ENCODE measurements around the gene ANKRD40CL.

ANKRD40CL gene

GRCh38 chr17:50771991-50772785 is 4.9 kb upstream of the ANKRD40CL start:
- H3K36me3 ChIP-seq = no peaks in the 10 kb centered on the region

GRCh38 chr17:50770346-50770745 is 3.0 kb upstream of the ANKRD40CL start:
- no peaks in the 10 kb centered on the region for H3K36me3 ChIP-seq
- peaks cover 5 to 6% of the 10 kb centered on the region in 2 experiments for H3K4me1 ChIP-seq (ENCODE audit: control insufficient read depth in 1 of 2, insufficient read depth in 1 of 2, low read depth in 1 of 2, low read length in 1 of 2)
- no peak overlapping the region for H3K27ac ChIP-seq
- no peaks in the 10 kb centered on the region for H3K9me3 ChIP-seq
- no peaks in the 10 kb centered on the region for H3K27me3 ChIP-seq
- H3K4me3 ChIP-seq (ENCODE audit: low read depth in 1 of 2, low read length in 1 of 2) = no peak overlapping the region
- no peak for TF ChIP-seq CTCF (IDR thresholded peaks at IDR 0.05)

More at GRCh38 chr17:50771991-50772785, 4.9 kb upstream of the ANKRD40CL start:
- H3K4me1 ChIP-seq (ENCODE audit: control insufficient read depth in 1 of 2, insufficient read depth in 1 of 2, low read depth in 1 of 2, low read length in 1 of 2) = no peaks in the 10 kb centered on the region
- TF ChIP-seq CTCF (IDR thresholded peaks at IDR 0.05) = no peak
- H3K27me3 ChIP-seq = no peaks in the 10 kb centered on the region
- no peaks in the 10 kb centered on the region for H3K9me3 ChIP-seq
- no peak overlapping the region for H3K4me3 ChIP-seq (ENCODE audit: low read depth in 1 of 2, low read length in 1 of 2)
- H3K27ac ChIP-seq = no peak overlapping the region

- no peak for TF ChIP-seq CTCF (IDR thresholded peaks at IDR 0.05)
- Histone ChIP-seq H3K27me3 (no peaks in the 10 kb centered on the region), H3K9me3 (no peaks in the 10 kb centered on the region), H3K27ac (no peak overlapping the region), H3K4me1 (ENCODE audit: control insufficient read depth in 1 of 2, insufficient read depth in 1 of 2, low read depth in 1 of 2, low read length in 1 of 2) (peaks cover 8 to 10% of the 10 kb centered on the region in 2 experiments), H3K4me3 (ENCODE audit: low read depth in 1 of 2, low read length in 1 of 2) (no peak overlapping the region), H3K36me3 (no peaks in the 10 kb centered on the region)
These were observed 2.6 kb upstream of the ANKRD40CL start for GRCh38 chr17:50769884-50770283.

- Histone ChIP-seq H3K27me3 (no peaks in the 10 kb centered on the region), H3K36me3 (no peaks in the 10 kb centered on the region), H3K27ac (no peak overlapping the region)
These were observed 1.0 kb upstream of the ANKRD40CL start for GRCh38 chr17:50768346-50768761.

GRCh38 chr17:50767030-50767429 is 288 bp downstream of the ANKRD40CL start:
- Histone ChIP-seq H3K27me3 (no peaks in the 10 kb centered on the region), H3K27ac (no peak overlapping the region), H3K4me1 (ENCODE audit: control insufficient read depth in 1 of 2, insufficient read depth in 1 of 2, low read depth in 1 of 2, low read length in 1 of 2) (peaks cover 8 to 23% of the 10 kb centered on the region in 2 experiments), H3K4me3 (ENCODE audit: low read depth in 1 of 2, low read length in 1 of 2) (no peak overlapping the region), H3K9me3 (no peaks in the 10 kb centered on the region), H3K36me3 (no peaks in the 10 kb centered on the region)
- TF ChIP-seq CTCF (IDR thresholded peaks at IDR 0.05) = no peak

More at GRCh38 chr17:50768346-50768761, 1.0 kb upstream of the ANKRD40CL start:
- Histone ChIP-seq H3K4me3 (ENCODE audit: low read depth in 1 of 2, low read length in 1 of 2) (no peak overlapping the region), H3K4me1 (ENCODE audit: control insufficient read depth in 1 of 2, insufficient read depth in 1 of 2, low read depth in 1 of 2, low read length in 1 of 2) (peaks cover 8 to 15% of the 10 kb centered on the region in 2 experiments), H3K9me3 (no peaks in the 10 kb centered on the region)
- no peak for TF ChIP-seq CTCF (IDR thresholded peaks at IDR 0.05)

All from neutrophil (primary cell).